Measurements from ENCODE around the gene MYL11.
A peak's percentile ranks its signal among the peaks of the same experiment; 100 is the strongest.

The MYL11 gene

GRCh38 chr16:30397056-30397455 lies 22.5 kb downstream of the MYL11 start:
- no peak for DNase-seq

GRCh38 chr16:30397776-30398660 lies 23.4 kb downstream of the MYL11 start:
- no peak for DNase-seq

- no peak for DNase-seq
These were observed 24.2 kb downstream of the MYL11 start for GRCh38 chr16:30398661-30399434.

GRCh38 chr16:30399435-30400186 lies 25.0 kb downstream of the MYL11 start:
- DNase-seq, result no peak

GRCh38 chr16:30401768-30402425 lies 27.3 kb downstream of the MYL11 start:
- DNase-seq, result no peak

GRCh38 chr16:30406795-30407101 lies 32.1 kb downstream of the MYL11 start:
- DNase-seq, result no peak

GRCh38 chr16:30407102-30407803 lies 32.7 kb downstream of the MYL11 start, which contains the start of gene ZNF771:
Gene ZNF771, plus strand, starts transcription at chr16:30407606. Its CDS starts 448 bp downstream, at chr16:30408054.
- peak; percentile 85 for DNase-seq

- no peak for DNase-seq
These were observed 33.4 kb downstream of the MYL11 start for GRCh38 chr16:30407804-30408534.

- peak; percentile 84 for DNase-seq
These were observed 34.8 kb downstream of the MYL11 start for GRCh38 chr16:30409125-30410060.

- no peak for DNase-seq
These were observed 38.7 kb downstream of the MYL11 start for GRCh38 chr16:30413112-30413806.

GRCh38 chr16:30414159-30414558 lies 39.6 kb downstream of the MYL11 start:
- no peak for DNase-seq

GRCh38 chr16:30416047-30416603 lies 41.5 kb downstream of the MYL11 start:
- DNase-seq, result no peak

- no peak for DNase-seq
These were observed 42.3 kb downstream of the MYL11 start for GRCh38 chr16:30416624-30417528.

- peak; percentile 85 for DNase-seq
These were observed 43.1 kb downstream of the MYL11 start for GRCh38 chr16:30417529-30418349.

- DNase-seq, result no peak
These were observed 44.0 kb downstream of the MYL11 start for GRCh38 chr16:30418350-30419181.

GRCh38 chr16:30421010-30421409 lies 46.4 kb downstream of the MYL11 start:
- no peak for DNase-seq
